Raji (cell line): ENCODE data around the gene KRT35.

ENCODE experiments used
- POLR2A ChIP-seq: IDR thresholded peaks from 2 replicates; pipeline ENCODE4 v1.6.1; 2011; ENCODE audit warnings: low read depth, low read length, control low read depth; ENCODE audit not compliant: insufficient read depth

KRT35 gene

GRCh38 chr17:41481036-41481435, at the start of gene KRT35:
KRT35 (minus strand) TSS chr17:41481151; CDS start chr17:41481097, 54 bp downstream.
- TF ChIP-seq POLR2A = no peak

- no peak for TF ChIP-seq POLR2A
These were observed 49.4 kb upstream of the KRT35 start for GRCh38 chr17:41530062-41531048.

- TF ChIP-seq POLR2A = no peak
These were observed 48.6 kb upstream of the KRT35 start for GRCh38 chr17:41529491-41529915.

- TF ChIP-seq POLR2A = no peak
These were observed 48.0 kb upstream of the KRT35 start for GRCh38 chr17:41528959-41529353.

GRCh38 chr17:41527063-41528023, 46.4 kb upstream of the KRT35 start:
- no peak for TF ChIP-seq POLR2A

- no peak for TF ChIP-seq POLR2A
These were observed 43.3 kb upstream of the KRT35 start for GRCh38 chr17:41524261-41524660.

GRCh38 chr17:41523787-41524186, 42.8 kb upstream of the KRT35 start:
- TF ChIP-seq POLR2A = no peak

- no peak for TF ChIP-seq POLR2A
These were observed 42.3 kb upstream of the KRT35 start for GRCh38 chr17:41523225-41523593.

GRCh38 chr17:41522301-41523224, 41.6 kb upstream of the KRT35 start:
- TF ChIP-seq POLR2A = no peak

GRCh38 chr17:41521574-41522261, 40.8 kb upstream of the KRT35 start:
- TF ChIP-seq POLR2A = no peak

- TF ChIP-seq POLR2A = no peak
These were observed 40.0 kb upstream of the KRT35 start for GRCh38 chr17:41520821-41521521.

- no peak for TF ChIP-seq POLR2A
These were observed 38.7 kb upstream of the KRT35 start for GRCh38 chr17:41519501-41520224.
